Measurements from ENCODE around the gene ANKS4B. TPM values are rescaled to one million over a fixed set of nuclear protein-coding genes. Genes with fewer than 3 reads are reported as not detected.

The ANKS4B gene
- polyA plus RNA-seq, 1 donor from 2014 or later: not detected

DNA sequence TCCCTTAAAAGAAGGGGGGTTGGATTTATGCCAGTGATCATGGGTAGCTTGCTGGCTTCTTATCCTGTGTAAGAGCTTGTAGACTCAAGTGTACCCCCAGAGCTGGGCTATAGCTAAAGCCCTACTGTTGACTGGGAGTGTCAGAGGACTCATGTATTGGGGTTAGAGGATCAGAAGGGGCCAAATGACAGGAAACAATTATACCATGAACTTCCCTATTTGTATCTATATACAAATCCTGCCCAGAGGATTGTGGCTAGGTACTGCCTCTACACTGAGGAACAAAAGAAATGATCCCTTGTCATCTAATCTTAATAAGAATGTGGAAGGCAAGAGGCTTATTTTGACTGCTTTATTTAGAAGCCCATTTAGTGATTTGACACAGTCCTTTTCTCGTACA, 36.4 kb upstream of the ANKS4B start:
- Histone ChIP-seq H2AFZ (ENCODE audit: low read depth, low read length) (no peak overlapping the region), H3K4me2 (ENCODE audit: low read length) (no peak overlapping the region), H3K9me3 (ENCODE audit: low read length) (no peaks in the 10 kb centered on the region), H3K27ac (ENCODE audit: low read length) (no peak overlapping the region), H3K27me3 (ENCODE audit: insufficient read depth, low read depth, low read length) (no peaks in the 10 kb centered on the region), H3K9me2 (ENCODE audit: insufficient read depth, low read length) (no peaks in the 10 kb centered on the region), H3K36me3 (ENCODE audit: insufficient read depth, low read length) (no peaks in the 10 kb centered on the region), H3K4me3 (ENCODE audit: low read length) (no peak overlapping the region), H4K20me1 (ENCODE audit: insufficient read depth) (no peaks in the 10 kb centered on the region), H3K9ac (ENCODE audit: low read length) (no peak overlapping the region), H3K79me2 (replicated peaks; ENCODE audit: insufficient read depth, low read length) (no peaks in the 10 kb centered on the region), H3F3A (ENCODE audit: insufficient read depth, low read length, poor library complexity, severe bottlenecking) (no peaks in the 10 kb centered on the region)
- no peak for TF ChIP-seq SMC3 (conservative IDR thresholded peaks at IDR 0.05; ENCODE audit: poor library complexity)

DNA sequence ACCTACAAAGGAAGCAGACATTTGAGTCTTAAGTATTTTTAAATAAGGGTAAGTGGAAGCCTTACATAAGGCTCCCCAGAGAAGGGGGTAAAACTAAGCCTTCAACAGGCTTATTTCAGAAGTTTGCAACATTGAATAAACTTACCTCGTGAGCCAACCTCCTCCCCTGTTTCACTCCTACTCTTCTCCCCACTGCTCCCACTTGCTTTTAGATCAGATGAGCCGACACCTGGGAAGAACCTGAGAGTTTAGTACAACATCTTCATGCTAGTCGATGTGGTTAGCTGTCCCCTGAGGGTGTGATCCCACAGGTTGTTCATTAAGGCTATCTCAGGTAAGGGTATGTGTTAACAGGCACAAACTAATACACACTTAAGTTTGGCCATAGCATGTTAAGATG, 35.9 kb upstream of the ANKS4B start:
- H2AFZ ChIP-seq (ENCODE audit: low read depth, low read length): no peak overlapping the region
- no peaks in the 10 kb centered on the region for H3K9me2 ChIP-seq (ENCODE audit: insufficient read depth, low read length)
- no peak overlapping the region for H3K27ac ChIP-seq (ENCODE audit: low read length)
- no peaks in the 10 kb centered on the region for H3K79me2 ChIP-seq (replicated peaks; ENCODE audit: insufficient read depth, low read length)
- no peaks in the 10 kb centered on the region for H3K27me3 ChIP-seq (ENCODE audit: insufficient read depth, low read depth, low read length)
- no peaks in the 10 kb centered on the region for H3F3A ChIP-seq (ENCODE audit: insufficient read depth, low read length, poor library complexity, severe bottlenecking)
- no peak overlapping the region for H3K4me3 ChIP-seq (ENCODE audit: low read length)
- no peaks in the 10 kb centered on the region for H3K9me3 ChIP-seq (ENCODE audit: low read length)
- H3K9ac ChIP-seq (ENCODE audit: low read length): no peak overlapping the region
- no peaks in the 10 kb centered on the region for H3K36me3 ChIP-seq (ENCODE audit: insufficient read depth, low read length)
- no peaks in the 10 kb centered on the region for H4K20me1 ChIP-seq (ENCODE audit: insufficient read depth)
- H3K4me2 ChIP-seq (ENCODE audit: low read length): no peak overlapping the region
- TF ChIP-seq, protein P1, sequence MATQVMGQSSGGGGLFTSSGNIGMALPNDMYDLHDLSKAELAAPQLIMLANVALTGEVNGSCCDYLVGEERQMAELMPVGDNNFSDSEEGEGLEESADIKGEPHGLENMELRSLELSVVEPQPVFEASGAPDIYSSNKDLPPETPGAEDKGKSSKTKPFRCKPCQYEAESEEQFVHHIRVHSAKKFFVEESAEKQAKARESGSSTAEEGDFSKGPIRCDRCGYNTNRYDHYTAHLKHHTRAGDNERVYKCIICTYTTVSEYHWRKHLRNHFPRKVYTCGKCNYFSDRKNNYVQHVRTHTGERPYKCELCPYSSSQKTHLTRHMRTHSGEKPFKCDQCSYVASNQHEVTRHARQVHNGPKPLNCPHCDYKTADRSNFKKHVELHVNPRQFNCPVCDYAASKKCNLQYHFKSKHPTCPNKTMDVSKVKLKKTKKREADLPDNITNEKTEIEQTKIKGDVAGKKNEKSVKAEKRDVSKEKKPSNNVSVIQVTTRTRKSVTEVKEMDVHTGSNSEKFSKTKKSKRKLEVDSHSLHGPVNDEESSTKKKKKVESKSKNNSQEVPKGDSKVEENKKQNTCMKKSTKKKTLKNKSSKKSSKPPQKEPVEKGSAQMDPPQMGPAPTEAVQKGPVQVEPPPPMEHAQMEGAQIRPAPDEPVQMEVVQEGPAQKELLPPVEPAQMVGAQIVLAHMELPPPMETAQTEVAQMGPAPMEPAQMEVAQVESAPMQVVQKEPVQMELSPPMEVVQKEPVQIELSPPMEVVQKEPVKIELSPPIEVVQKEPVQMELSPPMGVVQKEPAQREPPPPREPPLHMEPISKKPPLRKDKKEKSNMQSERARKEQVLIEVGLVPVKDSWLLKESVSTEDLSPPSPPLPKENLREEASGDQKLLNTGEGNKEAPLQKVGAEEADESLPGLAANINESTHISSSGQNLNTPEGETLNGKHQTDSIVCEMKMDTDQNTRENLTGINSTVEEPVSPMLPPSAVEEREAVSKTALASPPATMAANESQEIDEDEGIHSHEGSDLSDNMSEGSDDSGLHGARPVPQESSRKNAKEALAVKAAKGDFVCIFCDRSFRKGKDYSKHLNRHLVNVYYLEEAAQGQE (IDR thresholded peaks at IDR 0.05; ENCODE audit: borderline replicate concordance): no peak
- TF ChIP-seq POLR2AphosphoS5 (IDR thresholded peaks at IDR 0.05) (no peak), SMC3 (conservative IDR thresholded peaks at IDR 0.05; ENCODE audit: poor library complexity) (no peak), MXI1 (conservative IDR thresholded peaks at IDR 0.05; ENCODE audit: poor library complexity, severe bottlenecking) (no peak), TAF1 (IDR thresholded peaks at IDR 0.05; ENCODE audit: low read depth) (no peak), RAD21 (conservative IDR thresholded peaks at IDR 0.05) (no peak), EP300 (conservative IDR thresholded peaks at IDR 0.05; ENCODE audit: poor library complexity, severe bottlenecking) (no peak), EZH2 (IDR thresholded peaks at IDR 0.05; ENCODE audit: borderline replicate concordance, insufficient read depth, low read length, poor library complexity, severe bottlenecking) (no peak)
- TF ChIP-seq, protein P2, sequence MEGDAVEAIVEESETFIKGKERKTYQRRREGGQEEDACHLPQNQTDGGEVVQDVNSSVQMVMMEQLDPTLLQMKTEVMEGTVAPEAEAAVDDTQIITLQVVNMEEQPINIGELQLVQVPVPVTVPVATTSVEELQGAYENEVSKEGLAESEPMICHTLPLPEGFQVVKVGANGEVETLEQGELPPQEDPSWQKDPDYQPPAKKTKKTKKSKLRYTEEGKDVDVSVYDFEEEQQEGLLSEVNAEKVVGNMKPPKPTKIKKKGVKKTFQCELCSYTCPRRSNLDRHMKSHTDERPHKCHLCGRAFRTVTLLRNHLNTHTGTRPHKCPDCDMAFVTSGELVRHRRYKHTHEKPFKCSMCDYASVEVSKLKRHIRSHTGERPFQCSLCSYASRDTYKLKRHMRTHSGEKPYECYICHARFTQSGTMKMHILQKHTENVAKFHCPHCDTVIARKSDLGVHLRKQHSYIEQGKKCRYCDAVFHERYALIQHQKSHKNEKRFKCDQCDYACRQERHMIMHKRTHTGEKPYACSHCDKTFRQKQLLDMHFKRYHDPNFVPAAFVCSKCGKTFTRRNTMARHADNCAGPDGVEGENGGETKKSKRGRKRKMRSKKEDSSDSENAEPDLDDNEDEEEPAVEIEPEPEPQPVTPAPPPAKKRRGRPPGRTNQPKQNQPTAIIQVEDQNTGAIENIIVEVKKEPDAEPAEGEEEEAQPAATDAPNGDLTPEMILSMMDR (IDR thresholded peaks at IDR 0.05; ENCODE audit: poor library complexity, severe bottlenecking): no peak
